GM12875 (cell line): ENCODE results near the gene EIF2S2.

ENCODE experiments used
- H3K4me3 ChIP-seq: one replicate; pipeline ENCODE4 v1.5.1; 2011; ENCODE audit warnings: low read depth, low read length, control low read depth
- TF ChIP-seq, protein P1 (sequence below): IDR thresholded peaks from 2 replicates; pipeline ENCODE4 v1.5.1; 2011; ENCODE audit warnings: low read depth, mild to moderate bottlenecking, control low read depth, inconsistent platforms, low read length, moderate library complexity, borderline replicate concordance; ENCODE audit not compliant: insufficient read depth

The EIF2S2 gene

DNA sequence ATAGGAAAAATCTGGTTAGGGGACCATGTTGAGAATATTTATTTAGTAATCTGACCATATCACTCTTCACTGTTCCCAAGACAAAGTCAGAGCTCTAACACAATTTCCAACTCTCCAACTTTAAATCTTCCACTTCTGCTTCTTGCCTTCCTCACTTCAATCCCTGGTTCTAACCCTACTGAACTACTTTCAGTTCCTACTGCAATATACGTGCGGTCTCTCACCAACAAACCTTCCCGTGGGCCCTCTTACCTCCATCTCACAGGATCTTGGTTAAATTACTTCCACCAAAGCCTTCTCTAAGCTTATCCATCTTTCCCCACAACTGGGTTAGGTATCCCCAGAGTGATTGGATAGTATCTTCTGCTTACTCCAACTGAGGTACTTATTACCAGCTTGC is 8.0 kb downstream of the EIF2S2 start:
- no peak overlapping the region for H3K4me3 ChIP-seq
- TF ChIP-seq, protein P1, sequence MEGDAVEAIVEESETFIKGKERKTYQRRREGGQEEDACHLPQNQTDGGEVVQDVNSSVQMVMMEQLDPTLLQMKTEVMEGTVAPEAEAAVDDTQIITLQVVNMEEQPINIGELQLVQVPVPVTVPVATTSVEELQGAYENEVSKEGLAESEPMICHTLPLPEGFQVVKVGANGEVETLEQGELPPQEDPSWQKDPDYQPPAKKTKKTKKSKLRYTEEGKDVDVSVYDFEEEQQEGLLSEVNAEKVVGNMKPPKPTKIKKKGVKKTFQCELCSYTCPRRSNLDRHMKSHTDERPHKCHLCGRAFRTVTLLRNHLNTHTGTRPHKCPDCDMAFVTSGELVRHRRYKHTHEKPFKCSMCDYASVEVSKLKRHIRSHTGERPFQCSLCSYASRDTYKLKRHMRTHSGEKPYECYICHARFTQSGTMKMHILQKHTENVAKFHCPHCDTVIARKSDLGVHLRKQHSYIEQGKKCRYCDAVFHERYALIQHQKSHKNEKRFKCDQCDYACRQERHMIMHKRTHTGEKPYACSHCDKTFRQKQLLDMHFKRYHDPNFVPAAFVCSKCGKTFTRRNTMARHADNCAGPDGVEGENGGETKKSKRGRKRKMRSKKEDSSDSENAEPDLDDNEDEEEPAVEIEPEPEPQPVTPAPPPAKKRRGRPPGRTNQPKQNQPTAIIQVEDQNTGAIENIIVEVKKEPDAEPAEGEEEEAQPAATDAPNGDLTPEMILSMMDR = no peak

DNA sequence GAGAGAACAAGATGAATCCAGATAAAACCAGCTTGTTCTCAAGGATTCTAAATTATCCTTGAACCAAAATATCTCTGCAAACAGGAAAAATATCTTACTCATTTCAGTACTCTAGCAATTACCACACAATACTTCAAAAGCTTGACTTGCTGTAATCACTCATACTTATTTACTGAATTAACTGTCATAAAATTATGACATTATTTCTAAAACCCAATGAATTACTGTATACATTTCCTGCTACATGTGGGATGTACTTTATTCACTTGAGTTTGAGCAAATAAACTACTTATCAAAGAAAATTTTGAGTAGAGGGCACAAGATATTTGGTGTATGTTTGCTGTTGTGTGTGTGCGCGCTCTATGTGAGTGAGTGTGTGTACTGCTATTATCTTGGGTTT is 9.7 kb downstream of the EIF2S2 start:
- no peak overlapping the region for H3K4me3 ChIP-seq
- TF ChIP-seq, protein P1 = no peak

DNA sequence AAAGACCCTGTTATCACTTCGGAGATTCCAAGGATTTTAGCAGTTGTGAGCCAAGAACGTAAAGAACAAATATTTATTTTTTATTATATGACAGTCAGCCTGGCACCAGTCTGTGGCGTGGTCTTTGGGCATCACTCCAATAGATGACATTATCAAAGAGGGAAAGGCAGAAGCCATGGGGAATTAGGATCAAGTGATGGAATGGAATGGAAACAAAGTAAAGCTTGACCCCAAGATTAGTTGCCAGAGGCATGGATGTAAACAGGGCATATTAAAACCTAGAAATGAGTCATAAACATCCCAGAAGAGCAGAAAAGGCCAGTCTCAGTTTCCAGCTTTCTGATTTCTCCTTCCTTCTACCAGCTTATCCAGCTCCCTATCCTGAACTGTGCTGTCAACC is 11.5 kb downstream of the EIF2S2 start:
- no peak overlapping the region for H3K4me3 ChIP-seq
- TF ChIP-seq, protein P1 = no peak

DNA sequence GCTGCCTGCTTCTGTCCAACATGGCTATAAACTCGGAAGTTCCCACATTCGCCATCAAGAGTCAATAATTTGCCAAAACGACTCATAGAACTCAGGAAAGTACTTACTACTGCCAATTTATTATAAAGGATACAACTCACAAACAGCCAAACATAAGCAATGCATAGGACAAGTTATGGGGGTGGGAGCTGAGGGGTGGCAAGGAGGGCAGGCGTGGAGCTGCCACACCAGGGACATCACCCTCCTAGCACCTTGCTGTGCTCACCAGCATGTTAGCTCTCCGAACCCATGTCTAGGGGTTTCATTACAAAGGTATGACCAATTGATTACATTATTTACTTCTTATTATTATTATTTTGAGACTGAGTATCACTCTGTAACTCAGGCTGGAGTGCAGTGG is 12.4 kb downstream of the EIF2S2 start:
- H3K4me3 ChIP-seq = no peak overlapping the region
- TF ChIP-seq, protein P1 = no peak

DNA sequence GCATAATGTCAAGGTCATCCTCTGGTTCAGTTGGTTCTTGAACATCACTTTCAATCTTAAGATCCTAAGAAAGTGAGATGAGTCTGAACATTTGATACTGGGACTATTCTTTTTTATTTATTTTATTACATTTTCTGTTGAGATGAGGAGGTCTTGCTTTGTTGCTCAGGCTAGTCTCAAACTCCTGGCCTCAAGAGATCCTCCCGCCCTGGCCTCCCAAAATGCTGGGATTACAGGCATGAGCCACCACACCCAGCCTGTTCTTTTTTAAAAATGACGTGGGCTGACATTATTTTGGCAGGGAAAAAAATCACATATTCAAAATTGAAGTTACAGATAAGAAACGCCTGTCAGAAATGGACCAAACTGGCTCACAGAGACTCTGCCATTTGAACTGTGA is 13.5 kb downstream of the EIF2S2 start:
- no peak overlapping the region for H3K4me3 ChIP-seq
- TF ChIP-seq, protein P1 = no peak

DNA sequence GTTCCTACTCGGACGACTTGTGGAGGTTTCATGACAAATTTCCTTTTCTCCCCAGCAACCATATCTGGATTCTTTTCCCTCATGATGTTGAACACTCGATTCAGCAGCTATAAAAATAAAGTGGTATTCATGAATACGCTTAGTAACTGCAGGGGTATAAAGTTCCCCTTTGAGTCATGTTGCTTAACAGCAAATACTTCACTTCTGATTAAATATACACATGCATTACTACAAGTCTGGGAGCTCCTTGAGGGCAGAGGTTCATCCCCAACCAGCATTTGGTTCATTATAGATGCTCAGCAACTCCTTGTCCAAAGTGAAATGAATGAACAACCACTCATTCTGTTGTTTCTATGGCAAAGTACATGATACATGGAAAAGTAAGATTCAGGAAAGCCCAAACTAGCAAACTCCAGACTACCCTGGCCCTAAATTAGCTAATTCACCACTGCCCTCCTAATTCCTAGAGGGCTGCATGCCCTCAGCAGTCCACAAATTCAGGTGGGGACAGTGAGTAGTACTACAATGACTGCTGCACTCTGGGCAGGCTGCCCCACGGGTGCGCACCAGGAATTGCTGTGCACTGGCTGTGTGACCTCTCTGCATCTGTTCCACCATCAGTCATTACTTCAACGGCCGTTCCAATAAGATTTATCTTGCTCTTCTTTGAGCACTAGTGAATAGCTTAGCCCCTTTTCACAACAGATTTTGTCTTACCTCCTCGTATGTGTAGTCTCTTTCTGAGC is 15.2 kb downstream of the EIF2S2 start:
- no peak overlapping the region for H3K4me3 ChIP-seq
- TF ChIP-seq, protein P1 = no peak

DNA sequence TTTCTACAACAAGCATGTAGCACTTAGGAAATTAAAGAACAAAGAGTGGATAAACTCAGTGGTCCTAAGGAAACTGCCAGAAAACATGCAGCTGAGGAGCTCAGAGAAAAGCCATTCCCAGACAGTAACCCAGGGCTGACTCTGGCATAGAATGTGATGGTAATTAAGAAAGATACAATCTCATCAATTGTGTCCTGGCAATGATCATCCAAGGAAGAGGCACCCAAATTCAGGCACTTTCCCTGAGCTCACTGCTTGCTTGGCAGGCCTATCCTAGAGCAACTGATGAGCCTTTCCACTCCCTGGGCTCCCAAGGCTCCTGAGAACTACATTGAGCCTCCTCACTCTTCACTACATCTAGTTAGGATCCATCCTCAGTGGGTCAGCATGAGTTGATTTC is 16.2 kb downstream of the EIF2S2 start:
- H3K4me3 ChIP-seq = no peak overlapping the region
- TF ChIP-seq, protein P1 = no peak
